Subcutaneous abdominal adipose tissue (tissue), 5 donors: ENCODE data around the gene EMILIN2.
A peak's percentile ranks its signal among the peaks of the same experiment; 100 is the strongest.

ENCODE experiments used
- H3K27ac ChIP-seq: one replicate; pipeline ENCODE4 v1.7.0; 2013; ENCODE audit warnings: low read depth, mild to moderate bottlenecking, inconsistent platforms, low read length, moderate library complexity
- H3K27me3 ChIP-seq, 5 donors: one replicate each; pipeline ENCODE4 v1.7.0; 2013; ENCODE audit warnings: low read length in 5 of 5, inconsistent platforms in 1 of 5; ENCODE audit not compliant: control insufficient read depth in 5 of 5, insufficient read depth in 4 of 5
- H3K36me3 ChIP-seq, 5 donors: one replicate each; pipeline ENCODE4 v1.7.0; 2013; ENCODE audit warnings: low read length in 5 of 5; ENCODE audit not compliant: control insufficient read depth in 5 of 5, insufficient read depth in 5 of 5
- H3K4me1 ChIP-seq, 5 donors: one replicate each; pipeline ENCODE4 v1.7.0; 2013; ENCODE audit warnings: low read length in 5 of 5, mild to moderate bottlenecking in 3 of 5, moderate library complexity in 1 of 5; ENCODE audit not compliant: control insufficient read depth in 5 of 5, insufficient read depth in 5 of 5
- H3K4me3 ChIP-seq, 5 donors: one replicate each; pipeline ENCODE4 v1.7.0; 2013; ENCODE audit warnings: low read length in 5 of 5, low read depth in 1 of 5
- H3K9ac ChIP-seq, 5 donors: one replicate each; pipeline ENCODE4 v1.7.0; 2013; ENCODE audit warnings: low read length in 5 of 5, mild to moderate bottlenecking in 4 of 5, moderate library complexity in 3 of 5
- H3K9me3 ChIP-seq, 5 donors: one replicate each; pipeline ENCODE4 v1.7.0; 2013; ENCODE audit warnings: low read length in 5 of 5; ENCODE audit not compliant: control insufficient read depth in 5 of 5
- donor health status: healthy.
- donor health status: healthy.
- donor health status: healthy.
- donor health status: healthy.
- donor health status: healthy.

EMILIN2 gene

GRCh38 chr18:2894841-2895370 lies 48.1 kb downstream of the EMILIN2 start:
- Histone ChIP-seq H3K4me1 (peaks cover 2 to 25% (median 18%) of the 10 kb centered on the region in 5 donors), H3K36me3 (peaks cover 0 to 19% (median 2%) of the 10 kb centered on the region in 5 donors), H3K9ac (no peak overlapping the region), H3K9me3 (peaks cover 0 to 7% (median 0%) of the 10 kb centered on the region in 5 donors), H3K4me3 (no peak overlapping the region), H3K27ac (no peak overlapping the region), H3K27me3 (peaks cover 0 to 6% (median 0%) of the 10 kb centered on the region in 5 donors)

DNA sequence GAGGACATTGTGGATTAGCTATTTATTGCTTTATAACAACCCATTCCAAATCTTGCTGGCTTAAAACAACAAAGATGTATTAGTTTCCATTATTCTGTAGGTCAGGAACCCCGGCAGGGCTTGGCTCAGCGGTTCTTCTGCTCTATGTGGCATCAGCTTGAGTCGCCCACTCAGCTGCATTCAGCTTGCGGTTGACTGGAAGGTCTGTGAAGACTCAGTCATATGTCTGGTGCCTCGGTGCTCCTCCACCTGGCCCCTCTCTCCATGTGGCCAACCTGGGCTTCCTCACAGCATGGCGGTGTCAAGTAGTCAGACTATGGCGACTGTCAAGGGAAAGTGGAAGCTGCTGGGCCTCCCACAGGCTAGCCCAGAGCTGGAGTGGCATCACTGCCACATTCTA lies 48.6 kb downstream of the EMILIN2 start:
- H3K4me1 ChIP-seq, result peaks cover 2 to 25% (median 19%) of the 10 kb centered on the region in 5 donors
- no peak overlapping the region for H3K9ac ChIP-seq
- peaks cover 0 to 7% (median 0%) of the 10 kb centered on the region in 5 donors for H3K9me3 ChIP-seq
- H3K27me3 ChIP-seq, result peaks cover 0 to 6% (median 0%) of the 10 kb centered on the region in 5 donors
- H3K4me3 ChIP-seq, result no peak overlapping the region
- H3K27ac ChIP-seq, result no peak overlapping the region
- peaks cover 0 to 19% (median 2%) of the 10 kb centered on the region in 5 donors for H3K36me3 ChIP-seq

GRCh38 chr18:2896990-2897389 lies 50.2 kb downstream of the EMILIN2 start:
- H3K27ac ChIP-seq, result no peak overlapping the region
- no peak overlapping the region for H3K4me3 ChIP-seq
- peaks cover 0 to 4% (median 0%) of the 10 kb centered on the region in 5 donors for H3K36me3 ChIP-seq
- H3K4me1 ChIP-seq, result peaks cover 6 to 40% (median 32%) of the 10 kb centered on the region in 5 donors
- peaks cover 0 to 6% (median 0%) of the 10 kb centered on the region in 5 donors for H3K27me3 ChIP-seq
- peaks cover 0 to 7% (median 0%) of the 10 kb centered on the region in 5 donors for H3K9me3 ChIP-seq
- H3K9ac ChIP-seq, result no peak overlapping the region

GRCh38 chr18:2897448-2898185 lies 50.8 kb downstream of the EMILIN2 start:
- Histone ChIP-seq H3K27me3 (peaks cover 0 to 10% (median 0%) of the 10 kb centered on the region in 5 donors), H3K9me3 (peaks cover 0 to 7% (median 0%) of the 10 kb centered on the region in 5 donors), H3K4me1 (peaks cover 10 to 46% (median 38%) of the 10 kb centered on the region in 5 donors), H3K27ac (no peak overlapping the region), H3K36me3 (no peaks in the 10 kb centered on the region), H3K9ac (no peak overlapping the region), H3K4me3 (no peak overlapping the region)

DNA sequence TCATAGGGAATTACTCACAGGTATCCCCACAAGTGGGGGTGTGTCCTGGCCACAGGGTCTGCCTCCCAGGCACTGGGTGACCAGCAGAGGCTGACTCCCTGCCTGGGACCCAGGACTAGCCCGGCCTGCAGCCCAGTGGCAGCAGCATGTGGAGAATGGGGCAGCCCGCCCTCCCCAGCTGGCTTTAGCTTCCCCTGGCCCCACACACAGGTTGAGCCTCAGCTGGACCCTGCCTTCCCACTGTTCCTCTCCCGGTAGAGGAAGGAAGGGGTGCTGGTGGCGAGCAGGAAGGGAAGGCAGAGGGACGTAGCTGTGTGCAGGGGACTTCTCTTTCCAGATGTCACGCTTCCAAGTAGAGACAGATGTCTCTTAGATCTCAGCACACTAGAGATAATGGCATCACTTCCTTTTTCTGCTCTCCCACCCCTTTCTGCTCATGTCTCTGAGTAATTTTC lies 51.4 kb downstream of the EMILIN2 start:
- Histone ChIP-seq H3K9me3 (peaks cover 0 to 7% (median 0%) of the 10 kb centered on the region in 5 donors), H3K36me3 (no peaks in the 10 kb centered on the region), H3K4me1 (peaks cover 10 to 50% (median 40%) of the 10 kb centered on the region in 5 donors), H3K4me3 (no peak overlapping the region), H3K9ac (no peak overlapping the region), H3K27ac (no peak overlapping the region), H3K27me3 (peaks cover 0 to 10% (median 0%) of the 10 kb centered on the region in 5 donors)

DNA sequence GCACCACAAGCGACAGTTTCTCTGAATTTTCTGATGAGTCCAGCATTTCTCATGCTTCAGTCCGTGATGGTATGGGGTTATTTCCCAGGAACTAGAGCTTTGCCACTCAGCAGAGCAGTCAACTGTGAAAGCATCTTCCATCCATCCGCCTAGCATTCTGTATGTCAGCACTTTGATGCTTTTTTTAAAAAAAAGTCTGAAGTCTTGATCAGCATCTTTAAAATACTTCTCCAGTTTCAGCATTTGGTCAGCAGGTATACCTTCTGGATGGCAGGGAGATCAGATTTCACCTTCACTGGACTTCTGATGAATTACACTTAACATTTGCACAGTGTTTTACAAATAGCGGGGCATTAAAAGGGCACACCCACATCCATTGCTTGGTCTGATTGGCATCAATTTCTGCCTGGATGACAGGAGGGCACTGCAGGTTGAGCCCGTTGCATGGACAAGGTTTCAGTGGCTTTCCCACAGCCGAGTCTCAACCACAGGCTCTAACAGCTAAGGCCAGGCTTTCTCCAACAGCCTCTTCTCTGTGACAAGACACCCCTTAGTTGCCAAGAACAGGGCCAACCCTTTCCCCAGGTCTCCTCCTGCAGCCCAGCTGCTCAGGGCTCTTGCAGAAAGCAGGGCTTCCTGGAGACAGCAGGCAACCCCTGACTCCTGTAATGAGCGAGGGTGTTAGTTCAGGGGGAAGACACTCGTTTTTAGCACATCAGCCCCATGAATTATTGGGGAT lies 54.0 kb downstream of the EMILIN2 start:
- H3K9ac ChIP-seq, result no peak overlapping the region
- no peaks in the 10 kb centered on the region for H3K9me3 ChIP-seq
- H3K36me3 ChIP-seq, result no peaks in the 10 kb centered on the region
- peaks cover 8 to 53% (median 44%) of the 10 kb centered on the region in 5 donors for H3K4me1 ChIP-seq
- H3K27ac ChIP-seq, result peak overlapping the region; percentile 37
- peaks cover 0 to 6% (median 0%) of the 10 kb centered on the region in 5 donors for H3K27me3 ChIP-seq
- no peak overlapping the region for H3K4me3 ChIP-seq

- Histone ChIP-seq H3K4me3 (no peak overlapping the region), H3K9ac (no peak overlapping the region), H3K27ac (peak overlapping the region; percentile 37), H3K36me3 (no peaks in the 10 kb centered on the region), H3K4me1 (peaks cover 8 to 60% (median 48%) of the 10 kb centered on the region in 5 donors), H3K9me3 (no peaks in the 10 kb centered on the region), H3K27me3 (peaks cover 0 to 6% (median 0%) of the 10 kb centered on the region in 5 donors)
Observed at GRCh38 chr18:2901423-2901985, 54.7 kb downstream of the EMILIN2 start.

DNA sequence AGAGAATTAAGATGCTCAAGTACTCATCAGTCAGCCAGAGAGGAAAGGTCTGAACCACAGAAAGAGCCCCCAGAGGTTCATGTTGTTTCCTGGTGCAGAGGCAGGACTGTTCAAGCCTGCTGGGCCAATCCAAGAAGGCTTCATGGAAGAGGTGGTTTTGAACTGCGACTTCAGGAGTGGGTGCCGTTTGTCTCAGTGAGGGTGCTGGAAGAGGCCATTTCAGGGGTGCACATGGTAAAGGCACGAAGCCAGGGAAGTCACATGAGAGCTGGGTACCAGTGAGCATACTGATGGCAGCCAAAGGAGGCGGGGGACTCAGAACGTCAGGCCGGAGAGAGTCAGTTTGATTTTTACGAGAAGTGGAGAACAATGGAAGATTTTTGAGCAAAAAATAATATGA lies 55.5 kb downstream of the EMILIN2 start:
- Histone ChIP-seq H3K9ac (no peak overlapping the region), H3K4me1 (peaks cover 8 to 68% (median 52%) of the 10 kb centered on the region in 5 donors), H3K9me3 (no peaks in the 10 kb centered on the region), H3K4me3 (peak overlapping the region in 1 of 5 donors; percentile 25), H3K27ac (peak overlapping the region; percentile 30), H3K36me3 (no peaks in the 10 kb centered on the region), H3K27me3 (peaks cover 0 to 10% (median 0%) of the 10 kb centered on the region in 5 donors)

DNA sequence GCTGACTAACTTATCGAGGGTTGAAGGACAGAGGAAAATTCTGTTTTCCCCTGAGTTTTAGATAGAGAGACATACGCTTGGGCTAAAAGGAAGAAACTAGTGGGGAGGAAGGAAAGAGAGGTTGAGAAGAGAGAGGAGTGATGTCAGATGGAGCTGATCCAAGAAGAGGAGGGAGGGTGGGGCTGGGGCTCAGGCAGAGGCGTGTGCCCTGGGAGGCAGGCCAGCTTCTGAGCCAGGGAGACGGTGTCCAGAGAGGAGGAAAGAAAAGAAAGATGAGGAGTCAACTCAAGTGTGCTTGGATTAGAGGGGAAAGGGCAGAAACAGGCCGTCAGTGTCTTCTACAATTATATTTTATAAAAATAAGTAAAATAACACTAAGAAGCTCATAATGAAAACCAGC lies 56.2 kb downstream of the EMILIN2 start:
- Histone ChIP-seq H3K36me3 (peaks cover 0 to 1% (median 0%) of the 10 kb centered on the region in 5 donors), H3K4me3 (peak overlapping the region in 1 of 5 donors; percentile 32), H3K9me3 (no peaks in the 10 kb centered on the region), H3K27ac (peak overlapping the region; percentile 30), H3K27me3 (peaks cover 0 to 15% (median 3%) of the 10 kb centered on the region in 5 donors), H3K4me1 (peaks cover 8 to 69% (median 48%) of the 10 kb centered on the region in 5 donors), H3K9ac (no peak overlapping the region)
